Cerebellar nuclear complex (tissue), 1 donor: ENCODE results near the gene PRR14.
"Not testable (repeated sequence)": the region's sequence is repeated elsewhere in the genome, so short reads cannot be mapped to it uniquely, and the experiment has no call there.

Source experiments
- DNase-seq, 2 experiments: peaks; one replicate each; lab custom pipeline; 2025; lab: John Stamatoyannopoulos, UW

Gene PRR14

GRCh38 chr16:30632454-30632853 is 18.3 kb upstream of the PRR14 start:
- not testable (repeated sequence) for DNase-seq

GRCh38 chr16:30633526-30633925 is 17.2 kb upstream of the PRR14 start:
- no peak for DNase-seq

DNA sequence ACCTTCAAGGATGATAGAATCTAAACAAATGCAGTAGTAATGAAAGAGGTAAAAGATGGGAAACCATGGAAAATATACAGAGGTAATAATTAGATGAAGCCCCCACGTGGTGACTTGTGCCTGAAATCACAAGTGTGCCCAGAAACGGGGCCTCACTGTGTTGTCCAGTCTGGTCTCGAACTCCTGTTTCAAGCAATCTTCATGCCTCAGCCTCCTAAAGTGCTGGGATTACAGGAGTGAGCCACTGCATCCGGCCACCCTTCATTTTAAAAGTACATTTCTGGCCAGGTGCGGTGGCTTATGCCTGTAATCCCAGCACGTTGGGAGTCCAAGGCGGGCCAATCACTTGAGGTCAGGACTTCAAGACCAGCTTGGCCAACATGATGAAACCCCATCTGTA is 14.2 kb upstream of the PRR14 start:
- DNase-seq: no peak

DNA sequence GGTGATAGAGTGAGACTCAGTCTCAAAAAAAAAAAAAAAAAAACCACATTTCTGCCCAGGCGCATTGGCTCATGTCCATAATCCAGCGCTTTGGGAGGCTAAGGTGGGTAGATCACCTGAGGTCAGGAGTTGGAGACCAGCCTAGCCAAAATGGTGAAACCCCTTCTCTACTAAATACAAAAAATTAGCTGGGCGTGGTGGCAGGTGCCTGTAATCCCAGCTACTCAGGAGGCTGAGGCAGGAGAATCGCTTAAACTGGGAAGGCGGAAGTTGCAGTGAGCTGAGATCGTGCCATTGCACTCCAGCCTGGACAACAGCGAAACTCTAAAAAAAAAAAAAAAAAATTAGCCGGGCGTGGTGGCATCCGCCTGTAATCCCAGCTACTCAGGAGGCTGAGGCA is 13.6 kb upstream of the PRR14 start:
- DNase-seq: not testable (repeated sequence)

DNA sequence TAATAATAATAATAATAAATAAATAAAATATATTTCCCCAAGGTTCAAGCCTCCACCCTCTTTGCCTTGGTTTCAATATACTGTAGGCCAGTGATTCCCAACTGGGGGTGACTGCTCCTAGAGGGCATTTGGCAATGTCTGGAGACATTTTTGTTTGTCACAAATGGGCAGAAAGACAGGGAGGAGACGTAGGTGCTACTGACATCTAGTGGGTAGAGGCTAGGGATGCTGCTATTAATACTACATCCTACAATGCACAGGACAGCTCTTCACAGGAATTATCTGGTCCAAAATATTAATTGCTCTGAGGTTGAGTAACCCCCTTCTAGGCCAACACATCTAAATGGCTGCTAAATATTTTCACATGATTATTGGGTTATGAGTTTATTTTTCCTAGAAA is 12.8 kb upstream of the PRR14 start:
- no peak for DNase-seq

DNA sequence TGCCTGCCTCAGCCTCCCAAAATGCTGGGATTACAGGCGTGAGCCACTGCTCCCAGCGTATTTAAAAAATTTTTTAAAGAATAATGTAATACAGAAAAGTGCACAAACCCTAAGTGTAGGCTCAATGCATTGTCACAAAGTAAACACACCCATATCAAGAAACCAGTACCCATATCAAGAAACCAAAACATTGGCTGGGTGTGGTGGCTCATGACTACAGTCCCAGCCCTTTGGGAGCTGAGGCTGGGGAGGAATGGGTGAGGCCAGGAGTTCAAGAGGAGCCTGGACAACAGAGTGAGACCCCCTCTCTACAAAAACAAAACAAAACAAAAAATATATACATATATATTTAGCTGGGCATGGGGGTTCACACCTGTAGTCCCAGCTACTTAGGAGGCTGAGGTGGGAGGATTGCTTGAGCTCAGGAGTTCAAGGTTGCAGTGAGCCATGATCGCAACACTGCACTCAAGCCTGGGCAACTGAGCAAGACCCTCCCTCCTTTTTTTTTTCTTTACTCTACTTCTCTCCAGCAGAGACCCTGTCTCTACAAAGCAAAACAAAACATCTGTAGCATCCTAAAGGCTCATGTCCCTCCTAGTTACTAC is 9.3 kb upstream of the PRR14 start:
- no peak for DNase-seq

- DNase-seq: peak; percentile 61 to 86
Observed at GRCh38 chr16:30644334-30644830, 6.4 kb upstream of the PRR14 start.

DNA sequence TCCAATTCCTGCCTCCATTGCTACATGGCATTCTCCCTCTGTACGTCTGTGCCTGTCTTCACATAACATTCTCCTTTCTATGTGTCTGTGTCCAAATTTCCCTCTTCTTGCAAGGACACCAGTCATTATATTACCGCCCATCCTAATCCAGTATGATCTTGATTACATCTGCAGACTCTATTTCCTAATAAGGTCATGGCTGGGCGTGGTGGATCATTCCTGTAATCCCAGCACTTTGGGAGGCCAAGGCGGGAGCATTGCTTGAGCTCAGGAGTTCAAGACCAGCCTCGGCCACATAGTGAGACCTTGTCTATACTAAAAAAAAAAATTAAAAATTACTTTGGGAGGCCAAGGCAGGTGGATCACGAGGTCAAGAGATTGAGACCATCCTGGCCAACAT is 5.0 kb upstream of the PRR14 start:
- no peak for DNase-seq

DNA sequence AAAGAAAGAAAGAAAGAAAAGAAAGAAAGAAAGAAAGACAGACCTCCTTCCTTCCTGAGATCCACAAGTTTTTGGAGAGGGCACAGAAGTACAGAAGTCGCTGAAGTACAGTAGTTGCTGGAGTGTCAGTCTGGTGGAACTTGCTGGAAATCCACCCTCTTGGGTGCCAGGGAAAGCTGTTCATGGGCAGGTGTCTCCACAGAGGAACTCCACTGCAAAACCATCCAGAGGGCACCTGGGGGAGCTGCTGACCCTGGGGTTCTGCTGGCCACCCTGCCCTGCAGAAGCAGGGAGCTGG is 3.5 kb upstream of the PRR14 start:
- no peak for DNase-seq

DNA sequence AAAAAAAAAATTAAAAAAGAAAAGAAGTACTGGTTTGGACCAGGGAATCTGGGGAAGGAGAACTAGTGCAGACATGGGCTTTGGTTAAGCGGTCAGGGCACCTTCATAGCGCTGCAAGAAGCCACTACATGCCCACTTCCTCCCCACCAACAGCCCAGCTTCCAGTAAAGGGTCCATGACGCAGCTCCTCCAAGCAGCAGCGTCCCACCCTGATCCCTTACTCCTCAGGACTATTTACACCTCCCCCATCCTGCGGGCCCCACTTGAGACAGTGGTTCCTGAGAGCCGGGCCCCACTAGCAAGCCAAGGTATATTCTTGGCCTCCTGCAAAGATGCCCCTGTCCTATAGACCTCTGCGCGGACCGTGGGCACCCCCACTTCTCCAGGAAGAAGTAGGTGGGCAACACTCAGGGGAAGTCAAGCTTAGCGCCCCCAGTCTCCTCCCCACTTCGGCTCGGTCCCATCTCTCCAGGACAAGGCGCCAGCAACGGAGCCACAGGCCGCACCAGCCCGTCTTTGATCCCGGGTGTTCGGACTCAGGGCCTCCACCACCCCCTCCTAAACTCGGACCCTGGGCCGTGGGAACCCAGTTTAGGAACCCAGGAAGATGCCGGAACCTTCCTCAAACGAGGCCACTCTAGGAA is 913 bp upstream of the PRR14 start:
- DNase-seq: no peak

DNA sequence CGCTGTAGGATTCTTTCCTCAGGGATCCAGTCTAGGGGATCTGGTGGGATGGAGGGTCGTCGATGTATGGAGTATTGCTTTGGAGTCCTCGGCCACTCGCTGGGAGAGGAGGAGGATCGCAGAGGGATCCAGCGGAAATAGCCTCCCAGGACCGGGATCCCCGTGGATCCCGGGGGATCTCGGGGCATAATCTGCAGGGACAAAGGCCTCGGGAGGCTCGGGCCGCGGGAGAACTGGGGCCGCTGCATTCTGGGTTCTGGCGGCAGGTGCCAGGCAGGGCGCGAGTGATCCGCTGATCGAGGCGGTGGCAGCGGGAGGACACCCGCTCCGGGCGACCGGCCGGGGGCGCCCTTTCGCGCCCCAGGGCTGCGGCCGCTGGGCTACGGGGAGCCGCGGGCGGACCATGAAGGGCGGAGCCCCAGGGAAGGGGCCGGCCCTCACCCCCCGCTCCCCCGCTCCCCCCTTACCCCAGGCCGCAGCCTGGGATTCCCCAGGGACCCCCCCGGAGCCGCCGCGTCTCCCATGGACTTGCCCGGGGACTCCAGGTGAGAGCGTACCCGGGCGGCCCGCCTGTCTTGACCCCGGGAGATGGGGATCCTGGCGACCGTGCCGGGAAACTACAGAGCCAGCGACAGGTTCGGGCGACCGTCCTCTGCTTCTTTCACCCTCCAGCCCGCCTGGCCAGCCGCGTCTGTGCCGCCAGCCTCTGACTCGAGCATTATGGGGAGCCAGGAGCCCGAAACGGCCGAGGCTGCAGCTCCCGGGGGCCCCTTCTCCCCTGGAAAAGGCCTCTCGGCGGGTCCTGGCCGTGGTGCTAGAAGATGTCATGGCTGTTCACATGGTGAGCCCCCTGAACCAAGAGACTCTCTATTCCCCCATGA is 604 bp downstream of the PRR14 start:
- DNase-seq: no peak

- DNase-seq: no peak
Observed at GRCh38 chr16:30652005-30652296, 1.2 kb downstream of the PRR14 start.

GRCh38 chr16:30652718-30653117 is 2.0 kb downstream of the PRR14 start:
- DNase-seq: no peak

DNA sequence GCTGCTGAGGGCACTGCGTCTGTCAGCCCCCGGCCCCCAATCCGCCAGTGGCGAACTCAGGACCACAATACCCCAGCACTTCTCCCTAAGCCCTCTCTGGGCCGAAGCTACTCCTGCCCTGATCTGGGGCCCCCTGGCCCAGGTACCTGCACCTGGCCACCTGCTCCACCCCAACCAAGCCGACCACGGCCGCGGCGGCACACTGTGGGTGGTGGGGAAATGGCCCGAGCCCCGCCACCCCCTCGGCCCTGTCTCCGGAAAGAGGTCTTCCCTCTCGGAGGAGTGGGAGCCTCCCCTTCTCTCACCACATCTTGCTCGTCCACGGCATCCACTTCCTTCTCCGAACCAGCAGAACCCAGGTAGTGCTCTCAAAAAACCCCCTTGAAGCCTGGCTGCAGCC is 4.1 kb downstream of the PRR14 start:
- no peak for DNase-seq

DNA sequence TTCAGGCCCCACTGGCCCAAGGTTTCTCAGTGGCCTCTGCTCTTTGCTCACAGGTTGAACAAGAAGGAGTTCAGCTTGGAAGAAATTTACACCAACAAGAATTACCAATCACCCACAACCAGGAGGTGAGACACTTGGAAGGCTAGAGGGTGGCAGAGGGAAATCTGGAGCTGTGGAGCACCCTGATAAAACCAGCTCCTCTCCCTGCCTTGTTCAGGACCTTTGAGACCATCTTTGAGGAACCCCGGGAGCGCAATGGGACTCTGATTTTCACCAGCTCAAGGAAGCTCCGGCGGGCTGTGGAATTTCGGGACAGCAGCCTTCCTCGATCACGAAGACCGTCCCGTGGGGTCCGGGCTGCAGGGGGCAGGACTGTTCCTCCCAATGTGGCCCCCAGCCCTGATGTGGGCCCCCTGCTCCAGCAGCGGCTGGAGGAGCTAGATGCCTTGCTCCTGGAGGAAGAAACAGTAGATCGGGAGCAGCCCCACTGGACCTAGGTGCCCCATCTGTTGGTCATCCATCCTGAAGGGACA is 5.1 kb downstream of the PRR14 start:
- no peak for DNase-seq

GRCh38 chr16:30656388-30656787 is 5.6 kb downstream of the PRR14 start:
- no peak for DNase-seq

DNA sequence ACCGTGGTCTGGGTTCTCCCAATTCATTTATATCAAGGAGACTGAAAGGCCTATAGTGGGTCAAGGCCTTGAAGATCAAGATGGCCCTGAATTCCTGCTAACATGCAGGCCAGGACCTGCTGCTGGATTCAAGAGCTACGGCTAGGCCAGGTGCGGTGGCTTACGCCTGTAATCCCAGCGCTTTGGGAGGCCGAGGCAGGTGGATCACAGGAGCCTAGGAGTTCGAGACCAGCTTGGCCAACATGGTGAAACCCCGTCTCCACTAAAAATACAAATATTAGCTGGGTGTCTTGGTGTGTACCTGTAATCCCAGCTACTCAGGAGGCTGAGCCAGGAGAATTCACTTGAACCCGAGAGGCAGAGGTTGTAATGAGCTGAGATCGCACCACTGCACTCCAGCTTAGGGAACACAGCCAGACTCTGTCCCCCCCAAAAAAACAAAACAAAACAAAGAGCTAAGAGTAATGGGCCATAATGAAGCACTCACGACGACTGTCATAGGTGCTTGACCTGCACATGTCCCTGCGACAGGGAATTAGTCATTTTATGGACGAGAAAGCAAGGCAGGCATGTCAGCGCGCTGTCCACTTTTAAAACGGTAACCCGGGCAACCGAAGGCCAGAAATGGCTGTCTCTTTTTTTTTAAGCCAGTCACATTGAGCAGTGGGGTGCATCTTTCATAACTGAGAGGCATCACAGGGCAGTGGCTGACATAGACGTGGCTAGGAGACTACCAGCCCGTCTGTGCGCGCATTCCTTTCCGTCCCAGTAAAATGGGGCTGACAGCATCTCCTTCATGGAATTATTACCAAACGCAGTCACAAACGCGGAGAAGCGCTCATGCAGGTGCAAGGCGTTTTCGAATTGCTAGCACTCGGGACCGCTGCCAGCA is 6.5 kb downstream of the PRR14 start:
- DNase-seq: no peak

- peak; percentile 100 for DNase-seq
Observed at GRCh38 chr16:30657866-30658730, 7.3 kb downstream of the PRR14 start, which contains the start of gene FBRS. Gene FBRS (plus strand): TSS chr16:30658431. CDS start chr16:30659519, 1,088 bp downstream.

GRCh38 chr16:30658731-30659506 is 8.2 kb downstream of the PRR14 start:
- DNase-seq: peak; percentile 64 to 88
